Measurements from ENCODE around the gene OAS3.
"Not testable (repeated sequence)": the region's sequence is repeated elsewhere in the genome, so short reads cannot be mapped to it uniquely, and the experiment has no call there.

The OAS3 gene

GRCh38 chr12:112988224-112988623 is 50.0 kb downstream of the OAS3 start:
- DNase-seq, result no peak

GRCh38 chr12:112988823-112989385 is 50.6 kb downstream of the OAS3 start:
- DNase-seq, result not testable (repeated sequence)

GRCh38 chr12:112989806-112990205 is 51.5 kb downstream of the OAS3 start:
- no peak for DNase-seq

GRCh38 chr12:112992541-112993398 is 54.5 kb downstream of the OAS3 start:
- peak; percentile 46 for DNase-seq

GRCh38 chr12:112995008-112995407 is 56.7 kb downstream of the OAS3 start:
- no peak for DNase-seq

GRCh38 chr12:112996501-112996900 is 58.2 kb downstream of the OAS3 start:
- DNase-seq, result no peak

GRCh38 chr12:112997506-112997905 is 59.2 kb downstream of the OAS3 start:
- DNase-seq, result no peak

- no peak for DNase-seq
Measured at GRCh38 chr12:112998987-112999767, 60.9 kb downstream of the OAS3 start.

- no peak for DNase-seq
Measured at GRCh38 chr12:113000433-113000832, 62.2 kb downstream of the OAS3 start.

- no peak for DNase-seq
Measured at GRCh38 chr12:113002155-113002554, 63.9 kb downstream of the OAS3 start.

GRCh38 chr12:113002676-113003075 is 64.4 kb downstream of the OAS3 start:
- DNase-seq, result no peak

- no peak for DNase-seq
Measured at GRCh38 chr12:113003636-113004035, 65.4 kb downstream of the OAS3 start.

- no peak for DNase-seq
Measured at GRCh38 chr12:113005762-113006161, 67.5 kb downstream of the OAS3 start.

- no peak for DNase-seq
Measured at GRCh38 chr12:113006206-113006605, 67.9 kb downstream of the OAS3 start.

- no peak for DNase-seq
Measured at GRCh38 chr12:113006641-113007040, 68.4 kb downstream of the OAS3 start.

GRCh38 chr12:113007166-113007565 is 68.9 kb downstream of the OAS3 start:
- DNase-seq, result no peak

- DNase-seq, result no peak
Measured at GRCh38 chr12:113010701-113011100, 72.4 kb downstream of the OAS3 start.

- no peak for DNase-seq
Measured at GRCh38 chr12:113014565-113014964, 76.3 kb downstream of the OAS3 start.

GRCh38 chr12:113016796-113017195 is 78.5 kb downstream of the OAS3 start:
- no peak for DNase-seq

GRCh38 chr12:113019025-113019424 is 80.8 kb downstream of the OAS3 start:
- no peak for DNase-seq

GRCh38 chr12:113021500-113021899 is 83.2 kb downstream of the OAS3 start:
- no peak for DNase-seq
